ENCODE results near the gene B3GNT5.

- no peak for TF ChIP-seq CTCF (IDR thresholded peaks at IDR 0.05; ENCODE audit: low read depth, low read length)
- TF ChIP-seq EZH2phosphoT487 (IDR thresholded peaks at IDR 0.05; ENCODE audit: low read depth): no peak
These were observed 37.4 kb upstream of the B3GNT5 start for GRCh38 chr3:183215591-183216202.

All from OCI-LY3 (cell line).